HG02840 (cell line): Measurements from ENCODE around the gene SUPT20H.
"Not testable (repeated sequence)": the region's sequence is repeated elsewhere in the genome, so short reads cannot be mapped to it uniquely, and the experiment has no call there.

ENCODE experiments used
- ATAC-seq: cut with Tn5 transposase; IDR thresholded peaks from one replicate; pipeline ENCODE4 v1.9.1; 2021; ENCODE audit warnings: mild to moderate bottlenecking, moderate library complexity, moderate number of reproducible peaks; ENCODE audit not compliant: unreplicated experiment, low FRiP score

SUPT20H gene

DNA sequence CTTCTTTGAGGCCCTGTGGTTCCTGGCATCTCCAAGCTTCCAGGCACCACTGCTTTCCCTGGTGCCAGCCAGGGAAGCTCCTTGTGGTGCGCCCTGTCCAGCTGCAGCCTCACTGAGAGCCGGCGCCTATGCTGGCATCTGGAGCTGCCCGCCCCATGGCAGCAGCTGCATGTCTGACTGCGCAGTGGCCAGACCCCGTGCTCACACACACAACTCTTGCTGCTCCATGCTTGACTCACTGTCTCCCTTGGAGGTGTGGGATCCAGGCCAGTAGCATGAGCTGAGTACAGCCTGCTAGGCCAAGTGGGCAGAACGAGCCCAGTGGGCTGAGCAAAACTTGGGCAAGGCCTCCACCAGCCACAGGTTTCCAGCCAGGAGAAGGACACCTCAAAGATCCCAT lies 11.5 kb upstream of the SUPT20H start:
- ATAC-seq = no peak

DNA sequence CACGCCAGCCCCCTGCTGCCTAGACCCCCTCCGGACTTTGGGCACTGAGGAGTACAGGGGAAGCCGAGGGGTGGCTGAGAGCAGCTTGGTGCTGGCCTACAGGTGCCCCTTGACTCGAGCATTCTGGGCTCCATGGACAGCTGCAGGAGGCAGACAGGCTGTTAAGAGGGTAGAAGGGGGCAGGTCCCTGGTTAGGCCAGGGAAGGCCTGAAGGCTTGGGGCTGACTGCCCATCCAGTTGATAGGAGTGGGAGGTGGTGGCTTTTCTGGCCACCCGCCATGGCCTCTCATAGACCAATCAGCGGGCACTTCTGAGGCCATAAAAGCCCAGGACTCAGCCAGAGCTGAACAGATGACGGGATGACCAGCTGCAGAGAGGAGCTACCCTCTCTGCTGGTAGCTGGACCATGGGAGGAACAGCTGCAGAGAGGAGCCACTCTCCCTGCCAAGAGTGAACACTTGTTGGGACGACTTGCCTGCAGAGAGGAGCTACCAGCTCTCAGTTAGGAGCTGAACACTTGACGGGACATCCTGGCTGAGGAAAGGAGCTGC lies 10.7 kb upstream of the SUPT20H start:
- ATAC-seq = no peak

DNA sequence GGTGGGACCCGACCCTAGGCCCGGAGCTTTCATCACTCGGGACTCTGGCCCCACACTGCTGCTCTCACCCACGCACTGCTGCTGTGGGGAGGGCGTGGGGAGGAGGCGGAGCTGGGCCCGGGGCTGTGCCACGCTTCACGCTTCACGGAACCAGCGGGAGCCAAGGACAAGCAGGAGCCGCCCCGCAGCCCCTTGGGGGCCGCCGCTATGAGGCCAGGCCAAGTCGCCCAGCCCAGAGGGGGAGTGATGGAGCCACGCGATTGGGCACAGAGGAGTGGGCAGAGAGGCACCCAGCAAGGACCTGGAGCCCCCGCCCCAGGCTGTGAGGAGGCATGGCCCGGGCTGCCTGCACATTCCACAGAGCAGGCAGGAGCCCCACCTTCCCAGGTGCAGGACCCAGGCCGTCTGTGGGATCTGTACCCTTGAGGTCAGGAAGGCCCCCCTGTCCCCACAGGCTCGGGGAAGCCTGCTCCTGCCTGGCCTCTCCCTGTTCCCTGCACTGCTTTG lies 10.2 kb upstream of the SUPT20H start:
- ATAC-seq = no peak

- ATAC-seq = no peak
These were observed 9.5 kb upstream of the SUPT20H start for GRCh38 chr13:37068962-37069361.

- ATAC-seq = no peak
These were observed 8.4 kb upstream of the SUPT20H start for GRCh38 chr13:37067874-37068273.

- no peak for ATAC-seq
These were observed 6.5 kb upstream of the SUPT20H start for GRCh38 chr13:37065890-37066526.

DNA sequence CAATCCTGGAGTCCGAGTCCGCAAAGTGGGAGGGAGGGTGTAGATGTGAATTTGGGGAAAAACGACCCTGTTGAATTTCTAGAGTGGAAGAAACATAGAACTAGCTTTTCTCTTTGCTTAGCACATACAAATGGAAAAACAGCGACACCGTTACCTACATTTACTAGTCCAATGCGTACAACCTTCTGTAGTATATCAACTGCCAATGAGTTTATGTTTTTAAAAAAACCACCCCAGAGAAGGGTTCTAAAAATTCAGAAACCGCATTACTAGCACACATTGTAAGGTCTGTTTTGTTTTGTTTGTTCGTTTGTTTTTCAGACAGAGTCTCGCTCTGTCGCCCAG lies 332 bp upstream of the SUPT20H start:
- ATAC-seq = peak; percentile 29

- ATAC-seq = not testable (repeated sequence)
These were observed 3.3 kb downstream of the SUPT20H start for GRCh38 chr13:37056228-37056627.

DNA sequence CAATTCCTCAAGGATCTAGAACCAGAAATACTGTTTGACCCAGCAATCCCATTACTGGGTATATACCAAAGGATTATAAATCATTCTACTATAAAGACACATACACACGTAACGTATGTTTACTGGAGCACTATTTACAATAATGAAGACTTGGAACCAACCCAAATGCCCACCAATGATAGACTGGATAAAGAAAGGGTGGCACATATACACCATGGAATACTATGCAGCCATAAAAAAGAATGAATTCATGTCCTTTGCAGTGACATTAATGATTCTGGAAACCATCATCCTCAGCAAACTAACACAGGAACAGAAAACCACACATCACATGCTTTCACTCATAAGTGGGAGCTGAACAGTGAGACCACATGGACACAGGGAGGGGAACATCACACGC lies 6.4 kb downstream of the SUPT20H start:
- not testable (repeated sequence) for ATAC-seq

GRCh38 chr13:37049810-37050209 lies 9.7 kb downstream of the SUPT20H start:
- ATAC-seq = no peak

DNA sequence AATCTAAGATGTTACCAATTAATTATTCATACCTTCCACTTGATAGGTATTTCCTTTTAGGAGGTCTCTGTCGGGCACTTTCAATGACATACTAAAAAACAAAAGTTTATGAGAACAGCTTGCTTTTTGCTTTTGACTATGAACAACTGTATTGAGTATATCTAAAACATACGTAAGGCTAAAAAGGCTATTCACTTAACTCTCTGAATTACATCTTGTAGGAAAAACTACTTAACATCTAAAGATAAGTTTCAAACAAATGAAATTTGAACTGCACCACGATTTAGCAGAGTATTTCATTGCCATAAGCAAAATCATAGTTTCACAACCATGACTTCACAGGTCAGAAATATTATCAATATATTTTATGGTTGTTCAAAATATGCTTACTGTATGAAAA lies 11.6 kb downstream of the SUPT20H start:
- ATAC-seq = no peak

- ATAC-seq = no peak
These were observed 12.5 kb downstream of the SUPT20H start for GRCh38 chr13:37047032-37047431.

DNA sequence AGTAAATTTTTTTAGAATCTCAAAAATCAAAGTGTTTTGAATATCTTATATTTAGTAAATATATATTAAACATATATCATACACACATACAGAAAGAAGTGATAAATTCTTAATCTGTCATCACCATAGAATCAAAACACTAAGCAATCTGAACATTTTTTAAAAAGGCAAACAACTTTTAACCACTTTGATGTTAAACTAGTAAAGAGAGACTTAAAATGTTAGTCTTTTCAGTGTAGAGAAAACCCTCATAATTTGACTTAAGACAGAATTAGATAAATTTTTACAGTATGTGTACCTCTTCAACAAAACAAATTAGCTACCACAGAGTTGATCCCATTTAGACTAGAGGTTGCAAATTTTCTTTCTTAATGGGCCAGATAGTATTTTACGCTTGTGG lies 13.4 kb downstream of the SUPT20H start:
- ATAC-seq = no peak

GRCh38 chr13:37040789-37041188 lies 18.7 kb downstream of the SUPT20H start:
- no peak for ATAC-seq

- ATAC-seq = no peak
These were observed 19.6 kb downstream of the SUPT20H start for GRCh38 chr13:37039896-37040295.

- no peak for ATAC-seq
These were observed 22.2 kb downstream of the SUPT20H start for GRCh38 chr13:37037241-37037640.

GRCh38 chr13:37029617-37030016 lies 29.9 kb downstream of the SUPT20H start:
- no peak for ATAC-seq

GRCh38 chr13:37027639-37028038 lies 31.8 kb downstream of the SUPT20H start:
- no peak for ATAC-seq

DNA sequence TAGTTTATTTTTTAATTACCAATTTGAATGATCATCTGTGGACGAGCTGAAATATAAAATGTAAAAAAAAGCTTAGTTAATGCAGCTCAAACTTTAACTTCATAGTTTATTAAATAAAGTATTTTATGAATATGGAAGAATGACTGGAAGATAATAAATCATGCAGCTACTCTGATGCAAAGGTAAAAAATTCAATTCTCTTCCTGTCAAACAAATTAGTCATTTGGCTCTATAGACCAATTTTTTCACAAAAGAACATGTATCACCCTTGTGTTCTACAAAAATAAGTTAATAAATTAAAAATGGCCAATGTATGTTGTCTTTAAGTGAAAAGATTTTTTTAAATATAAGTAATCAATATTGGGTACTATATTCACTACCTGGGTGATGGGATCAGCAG lies 32.7 kb downstream of the SUPT20H start:
- ATAC-seq = no peak

DNA sequence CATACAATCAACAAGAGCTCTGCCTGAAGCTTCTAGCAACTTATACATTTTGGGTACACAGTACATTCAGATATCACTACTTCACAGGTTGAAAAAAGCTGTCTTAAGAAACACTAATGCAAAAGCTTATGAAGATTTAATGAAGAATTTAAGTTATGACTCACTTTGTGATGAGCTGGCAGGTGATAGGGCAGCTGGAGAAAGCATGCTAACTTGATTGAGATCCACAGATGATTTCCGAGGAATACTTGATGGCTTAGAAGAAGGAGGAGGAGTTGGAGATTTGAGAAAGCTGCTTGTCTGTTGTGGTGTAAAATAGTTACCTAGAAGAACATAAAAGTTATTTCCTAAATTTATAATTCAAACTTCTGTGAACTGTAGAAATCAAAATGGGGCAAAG lies 35.6 kb downstream of the SUPT20H start:
- ATAC-seq = no peak

- no peak for ATAC-seq
These were observed 44.9 kb downstream of the SUPT20H start for GRCh38 chr13:37014609-37015008.

DNA sequence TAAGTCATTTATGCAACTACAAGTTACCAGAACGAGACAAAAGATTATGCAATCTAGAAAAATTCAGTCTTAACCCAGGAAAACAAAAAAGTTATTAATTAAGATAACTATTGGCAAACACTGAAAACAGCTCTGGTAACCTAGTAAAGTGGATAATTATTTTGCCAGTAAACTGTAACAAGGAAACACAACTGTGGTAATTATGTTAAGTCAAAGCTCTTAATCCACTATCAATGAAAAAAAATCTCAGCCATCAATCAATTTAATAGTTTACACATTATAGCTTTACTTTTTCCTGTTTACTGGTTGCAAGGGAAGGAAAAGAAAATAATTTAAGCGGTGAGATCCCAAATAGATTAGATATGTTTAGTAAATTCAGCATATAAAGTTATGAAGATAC lies 47.7 kb downstream of the SUPT20H start:
- ATAC-seq = no peak

DNA sequence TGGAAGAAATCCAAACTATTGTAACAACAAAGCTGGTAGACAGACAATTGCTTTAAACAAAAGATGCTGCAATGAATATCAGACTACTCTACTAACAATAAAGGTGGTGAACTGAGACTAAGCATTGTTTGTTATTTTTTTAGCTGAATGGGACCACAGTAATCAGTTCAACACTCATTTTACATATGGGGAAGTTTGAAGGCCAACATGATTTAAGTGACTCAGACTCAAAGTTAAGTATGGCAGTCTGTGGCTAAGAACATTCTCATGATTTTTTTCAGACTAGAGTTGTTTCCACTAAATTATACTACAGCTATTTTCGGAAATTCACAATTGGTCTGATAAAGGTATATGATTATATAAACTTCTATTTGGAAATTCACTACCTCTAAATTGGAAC lies 48.5 kb downstream of the SUPT20H start:
- ATAC-seq = no peak
